Right lobe of liver (tissue), 4 donors: Measurements from ENCODE around the gene FGD5.

Experiments used
- POLR2A ChIP-seq: fragments of 450-650 bp; IDR thresholded peaks from one replicate; pipeline ENCODE4 v1.6.1; 2017; ENCODE audit warnings: antibody characterized with exemption, mild to moderate bottlenecking
- TF ChIP-seq, protein P1 (sequence below), 4 donors: fragments of 200-600 bp in 3 of 4; fragments of 450-650 bp in 1 of 4; IDR thresholded peaks; one replicate each; pipeline versions ENCODE4 v1.5.1 to v1.8.0; 2016 to 2022; ENCODE audit warnings: antibody characterized with exemption in 4 of 4, mild to moderate bottlenecking in 2 of 4
- donor health status: DM: no; HTN: no; CAD: no.
- donor health status: DM: no; HTN: no; CAD: no.
- donor health status: DM: no; HTN: yes; CAD: no.

GRCh38 chr3:14845180-14845579 is 26.4 kb downstream of the FGD5 start:
- TF ChIP-seq, protein P1, sequence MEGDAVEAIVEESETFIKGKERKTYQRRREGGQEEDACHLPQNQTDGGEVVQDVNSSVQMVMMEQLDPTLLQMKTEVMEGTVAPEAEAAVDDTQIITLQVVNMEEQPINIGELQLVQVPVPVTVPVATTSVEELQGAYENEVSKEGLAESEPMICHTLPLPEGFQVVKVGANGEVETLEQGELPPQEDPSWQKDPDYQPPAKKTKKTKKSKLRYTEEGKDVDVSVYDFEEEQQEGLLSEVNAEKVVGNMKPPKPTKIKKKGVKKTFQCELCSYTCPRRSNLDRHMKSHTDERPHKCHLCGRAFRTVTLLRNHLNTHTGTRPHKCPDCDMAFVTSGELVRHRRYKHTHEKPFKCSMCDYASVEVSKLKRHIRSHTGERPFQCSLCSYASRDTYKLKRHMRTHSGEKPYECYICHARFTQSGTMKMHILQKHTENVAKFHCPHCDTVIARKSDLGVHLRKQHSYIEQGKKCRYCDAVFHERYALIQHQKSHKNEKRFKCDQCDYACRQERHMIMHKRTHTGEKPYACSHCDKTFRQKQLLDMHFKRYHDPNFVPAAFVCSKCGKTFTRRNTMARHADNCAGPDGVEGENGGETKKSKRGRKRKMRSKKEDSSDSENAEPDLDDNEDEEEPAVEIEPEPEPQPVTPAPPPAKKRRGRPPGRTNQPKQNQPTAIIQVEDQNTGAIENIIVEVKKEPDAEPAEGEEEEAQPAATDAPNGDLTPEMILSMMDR (IDR thresholded peaks at IDR 0.05) = no peak
- no peak for TF ChIP-seq POLR2A
